ENCODE measurements around the gene ARID5B.

DNA sequence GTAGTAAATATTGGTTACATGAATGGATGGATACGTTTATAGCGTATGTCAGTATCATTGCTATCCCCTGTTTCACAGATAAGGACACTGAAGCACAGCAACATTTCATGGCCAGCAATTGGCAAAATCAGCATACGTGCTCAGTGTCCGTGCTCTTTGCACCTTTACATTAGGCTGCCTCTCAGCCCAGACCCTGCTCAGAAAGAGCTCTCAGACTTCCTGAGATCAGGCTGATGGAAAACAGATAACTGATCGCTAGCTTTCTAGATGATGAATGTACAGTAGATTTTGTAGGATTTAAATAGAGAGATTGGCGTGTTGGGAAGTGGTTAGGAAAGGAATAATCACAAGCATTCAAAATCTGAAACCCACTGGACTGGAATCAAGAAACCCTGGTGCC is 106.7 kb downstream of the ARID5B start:
- TF ChIP-seq, protein P1, sequence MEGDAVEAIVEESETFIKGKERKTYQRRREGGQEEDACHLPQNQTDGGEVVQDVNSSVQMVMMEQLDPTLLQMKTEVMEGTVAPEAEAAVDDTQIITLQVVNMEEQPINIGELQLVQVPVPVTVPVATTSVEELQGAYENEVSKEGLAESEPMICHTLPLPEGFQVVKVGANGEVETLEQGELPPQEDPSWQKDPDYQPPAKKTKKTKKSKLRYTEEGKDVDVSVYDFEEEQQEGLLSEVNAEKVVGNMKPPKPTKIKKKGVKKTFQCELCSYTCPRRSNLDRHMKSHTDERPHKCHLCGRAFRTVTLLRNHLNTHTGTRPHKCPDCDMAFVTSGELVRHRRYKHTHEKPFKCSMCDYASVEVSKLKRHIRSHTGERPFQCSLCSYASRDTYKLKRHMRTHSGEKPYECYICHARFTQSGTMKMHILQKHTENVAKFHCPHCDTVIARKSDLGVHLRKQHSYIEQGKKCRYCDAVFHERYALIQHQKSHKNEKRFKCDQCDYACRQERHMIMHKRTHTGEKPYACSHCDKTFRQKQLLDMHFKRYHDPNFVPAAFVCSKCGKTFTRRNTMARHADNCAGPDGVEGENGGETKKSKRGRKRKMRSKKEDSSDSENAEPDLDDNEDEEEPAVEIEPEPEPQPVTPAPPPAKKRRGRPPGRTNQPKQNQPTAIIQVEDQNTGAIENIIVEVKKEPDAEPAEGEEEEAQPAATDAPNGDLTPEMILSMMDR (IDR thresholded peaks at IDR 0.05): no peak
- TF ChIP-seq, protein P2, sequence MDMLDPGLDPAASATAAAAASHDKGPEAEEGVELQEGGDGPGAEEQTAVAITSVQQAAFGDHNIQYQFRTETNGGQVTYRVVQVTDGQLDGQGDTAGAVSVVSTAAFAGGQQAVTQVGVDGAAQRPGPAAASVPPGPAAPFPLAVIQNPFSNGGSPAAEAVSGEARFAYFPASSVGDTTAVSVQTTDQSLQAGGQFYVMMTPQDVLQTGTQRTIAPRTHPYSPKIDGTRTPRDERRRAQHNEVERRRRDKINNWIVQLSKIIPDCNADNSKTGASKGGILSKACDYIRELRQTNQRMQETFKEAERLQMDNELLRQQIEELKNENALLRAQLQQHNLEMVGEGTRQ (IDR thresholded peaks at IDR 0.05; ENCODE audit: borderline replicate concordance, low read depth, low read length): no peak
- no peak for TF ChIP-seq FOXM1 (IDR thresholded peaks at IDR 0.05; ENCODE audit: low read depth)
- no peak for TF ChIP-seq POLR2AphosphoS5 (IDR thresholded peaks at IDR 0.05; ENCODE audit: low read depth, low read length)
- TF ChIP-seq, protein P3, sequence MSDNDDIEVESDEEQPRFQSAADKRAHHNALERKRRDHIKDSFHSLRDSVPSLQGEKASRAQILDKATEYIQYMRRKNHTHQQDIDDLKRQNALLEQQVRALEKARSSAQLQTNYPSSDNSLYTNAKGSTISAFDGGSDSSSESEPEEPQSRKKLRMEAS (IDR thresholded peaks at IDR 0.05; ENCODE audit: low read depth): no peak
